ENCODE measurements around the gene MBNL3.

DNA sequence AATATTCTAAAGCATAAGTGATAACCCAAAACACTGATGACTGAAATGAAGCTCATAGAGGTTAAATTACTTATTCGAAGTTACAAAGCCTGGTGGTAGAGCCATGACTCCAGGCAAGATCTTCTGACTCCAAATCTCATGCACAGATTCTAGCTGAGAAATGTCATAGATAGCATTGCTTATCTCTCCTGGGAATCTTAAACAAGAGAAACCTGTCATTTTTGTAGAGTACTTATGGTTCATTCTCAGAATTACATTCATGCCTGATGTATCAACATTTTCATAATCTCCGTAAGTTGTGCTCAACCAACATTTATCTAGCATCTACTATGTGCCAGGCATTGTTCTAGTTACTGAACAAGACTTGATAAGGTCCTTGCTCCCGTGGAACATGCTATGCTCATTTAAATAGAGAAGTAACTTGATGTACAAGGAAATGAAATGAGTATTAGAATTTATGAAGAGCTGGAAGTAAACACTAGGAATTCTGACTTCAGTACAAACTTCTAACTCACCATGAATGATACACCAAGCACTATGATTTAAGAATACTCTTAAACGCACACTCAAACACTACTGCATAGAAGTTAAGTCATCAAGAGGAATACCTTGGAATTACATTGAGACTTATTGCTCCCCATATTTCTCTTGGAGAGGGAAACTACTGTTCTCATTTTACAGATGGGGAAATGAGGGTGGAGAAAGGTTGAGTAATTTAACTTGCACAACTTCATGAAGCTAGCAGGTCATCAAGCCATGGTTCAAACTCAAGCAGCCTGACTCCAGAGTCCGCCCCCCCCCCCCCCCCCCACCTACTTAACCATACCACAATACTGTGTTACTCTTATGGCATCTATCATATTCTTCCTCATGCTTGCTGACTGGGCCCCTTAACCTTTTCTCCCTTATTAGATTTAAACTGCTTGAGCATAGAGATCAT lies 45.4 kb downstream of the MBNL3 start:
- TF ChIP-seq POLR2A (IDR thresholded peaks at IDR 0.05; ENCODE audit: low read length) (no peak), GATA1 (IDR thresholded peaks at IDR 0.05; ENCODE audit: low read depth, low read length) (peak; percentile 15)
